Testis (tissue), 5 donors: ENCODE results near the gene GH2. TPM values are rescaled to one million over a fixed set of nuclear protein-coding genes. Genes with fewer than 3 reads are reported as not detected.

Experiments
- DNase-seq: peaks from one replicate; pipeline ENCODE4 v3.0.0-alpha.2; 2019
- H3K27ac ChIP-seq, 2 donors: fragments of 200-600 bp; sonication (generic); one replicate each; pipeline ENCODE4 v1.5.1; 2019
- H3K27me3 ChIP-seq: fragments of 200-600 bp; sonication (generic); one replicate; pipeline ENCODE4 v1.5.1; 2019
- H3K36me3 ChIP-seq: fragments of 200-600 bp; sonication (generic); one replicate; pipeline ENCODE4 v1.5.1; 2017; ENCODE audit warnings: low read depth; ENCODE audit errors: missing control alignments
- H3K4me1 ChIP-seq: fragments of 200-600 bp; sonication (generic); one replicate; pipeline ENCODE4 v1.5.1; 2019
- H3K4me3 ChIP-seq, 2 donors: fragments of 200-600 bp; sonication (generic); one replicate each; pipeline ENCODE4 v1.5.1; 2017 to 2019
- H3K9me3 ChIP-seq: fragments of 200-600 bp; sonication (generic); one replicate; pipeline ENCODE4 v1.5.1; 2017
- POLR2A ChIP-seq: fragments of 450-650 bp; IDR thresholded peaks from one replicate; pipeline ENCODE4 v1.6.1; 2017; ENCODE audit warnings: antibody characterized with exemption, mild to moderate bottlenecking, moderate library complexity
- whole genome bisulfite sequencing, 2 donors: methylation state at CpG; one replicate each; pipeline ENCODE4 v1.1.5; 2018; 5-methylcytosine and 5-hydroxymethylcytosine counted together
- intact Hi-C: fragments of 100-400 bp; cut with DNase I; formaldehyde crosslinking; loops from one replicate; pipeline ENCODE4 v1.15.1; 2023; ENCODE audit warnings: low total_unique reads
- long read RNA-seq, 2 donors: transcript quantifications; one replicate each; lab custom pipeline, GENCODE V29; 2026
- polyA plus RNA-seq: library from polyadenylated mRNA; stranded (reverse); fragments of 350-450 nt; fragmentation: Illumina TruSeq; extraction: RNeasy Lipid Tissue Mini Kit (QIAGEN cat#74804); gene quantifications from one replicate; pipeline ENCODE4 v1.2.3, GENCODE V29; 2014; ENCODE audit warnings: low read depth, low replicate concordance; ENCODE audit not compliant: insufficient read depth
- total RNA-seq, 2 donors: library from RNA; depleted of rRNA; stranded (reverse); fragments of >200 nt; gene quantifications; one replicate each; pipeline ENCODE4 v1.2.3, GENCODE V29; 2016
- TF ChIP-seq, protein P1 (sequence below), 3 experiments: fragments of 450-650 bp in 2 of 3; fragments of 200-600 bp in 1 of 3; sonication (generic) in 1 of 3; IDR thresholded peaks; one replicate each; pipeline ENCODE4 v1.5.1; 2016 to 2019; ENCODE audit warnings: antibody characterized with exemption in 3 of 3, mild to moderate bottlenecking in 2 of 3, moderate library complexity in 1 of 3

GH2 gene
- total RNA-seq: under 1 TPM in 1 of 2 donors, not detected in 1; 0.62 TPM
- polyA plus RNA-seq: not detected
- long read RNA-seq, donor 1: 0 reads
- long read RNA-seq, donor 2: 0 reads

DNA sequence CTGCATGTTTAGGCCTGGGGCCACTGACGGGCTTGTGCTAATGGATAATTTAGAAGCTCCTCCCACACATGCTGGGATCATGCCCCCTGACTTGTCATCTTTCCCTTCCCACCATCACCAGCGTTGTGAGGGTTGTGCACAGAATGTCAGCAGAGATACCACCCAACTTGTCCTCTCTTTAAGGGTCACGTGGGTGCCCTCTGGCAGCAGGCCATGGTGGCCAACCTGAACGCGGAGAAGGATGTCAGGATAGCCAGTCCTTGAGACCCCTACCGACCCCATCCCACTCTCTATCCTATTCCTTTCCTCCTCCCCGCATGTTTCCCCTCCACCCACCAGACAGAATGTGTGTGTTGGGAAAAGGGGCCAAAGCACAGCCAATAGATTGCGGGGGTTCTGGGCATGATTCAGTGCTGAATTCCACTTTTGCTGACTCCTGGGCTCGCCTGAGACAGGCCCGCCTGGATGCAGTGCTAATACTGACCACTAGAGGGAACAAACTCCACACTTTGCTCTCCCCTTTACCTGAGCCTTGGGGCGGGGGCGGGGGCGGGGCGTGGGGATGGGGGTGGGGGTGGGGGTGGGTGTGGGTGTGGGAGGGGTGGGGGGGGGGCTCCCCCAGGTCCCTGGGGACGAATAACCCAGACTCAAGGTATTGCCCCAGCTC, at the start of gene GH2:
Gene GH2 (minus strand): TSS at position 10 of the 667 bp plus-strand sequence. CDS start 143 bp downstream, outside the sequence.
- 37 to 44% methylated on average over 9 to 15 of the region's 15 CpGs for WGBS, 2 donors
- no peaks in the 10 kb centered on the region for H3K36me3 ChIP-seq
- no peaks in the 10 kb centered on the region for H3K9me3 ChIP-seq
- TF ChIP-seq, protein P1, sequence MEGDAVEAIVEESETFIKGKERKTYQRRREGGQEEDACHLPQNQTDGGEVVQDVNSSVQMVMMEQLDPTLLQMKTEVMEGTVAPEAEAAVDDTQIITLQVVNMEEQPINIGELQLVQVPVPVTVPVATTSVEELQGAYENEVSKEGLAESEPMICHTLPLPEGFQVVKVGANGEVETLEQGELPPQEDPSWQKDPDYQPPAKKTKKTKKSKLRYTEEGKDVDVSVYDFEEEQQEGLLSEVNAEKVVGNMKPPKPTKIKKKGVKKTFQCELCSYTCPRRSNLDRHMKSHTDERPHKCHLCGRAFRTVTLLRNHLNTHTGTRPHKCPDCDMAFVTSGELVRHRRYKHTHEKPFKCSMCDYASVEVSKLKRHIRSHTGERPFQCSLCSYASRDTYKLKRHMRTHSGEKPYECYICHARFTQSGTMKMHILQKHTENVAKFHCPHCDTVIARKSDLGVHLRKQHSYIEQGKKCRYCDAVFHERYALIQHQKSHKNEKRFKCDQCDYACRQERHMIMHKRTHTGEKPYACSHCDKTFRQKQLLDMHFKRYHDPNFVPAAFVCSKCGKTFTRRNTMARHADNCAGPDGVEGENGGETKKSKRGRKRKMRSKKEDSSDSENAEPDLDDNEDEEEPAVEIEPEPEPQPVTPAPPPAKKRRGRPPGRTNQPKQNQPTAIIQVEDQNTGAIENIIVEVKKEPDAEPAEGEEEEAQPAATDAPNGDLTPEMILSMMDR (IDR thresholded peaks at IDR 0.05): peak; percentile 41 to 70 (median 51)
- no peak for TF ChIP-seq POLR2A
- H3K4me3 ChIP-seq: no peak within 1 kb of the TSS
- H3K4me1 ChIP-seq: no peaks in the 10 kb centered on the region
- no peaks in the 10 kb centered on the region for H3K27me3 ChIP-seq
- intact Hi-C loops: no loop called here
- H3K27ac ChIP-seq: no peak within 1 kb of the TSS
- DNase-seq: peak; percentile 79

DNA sequence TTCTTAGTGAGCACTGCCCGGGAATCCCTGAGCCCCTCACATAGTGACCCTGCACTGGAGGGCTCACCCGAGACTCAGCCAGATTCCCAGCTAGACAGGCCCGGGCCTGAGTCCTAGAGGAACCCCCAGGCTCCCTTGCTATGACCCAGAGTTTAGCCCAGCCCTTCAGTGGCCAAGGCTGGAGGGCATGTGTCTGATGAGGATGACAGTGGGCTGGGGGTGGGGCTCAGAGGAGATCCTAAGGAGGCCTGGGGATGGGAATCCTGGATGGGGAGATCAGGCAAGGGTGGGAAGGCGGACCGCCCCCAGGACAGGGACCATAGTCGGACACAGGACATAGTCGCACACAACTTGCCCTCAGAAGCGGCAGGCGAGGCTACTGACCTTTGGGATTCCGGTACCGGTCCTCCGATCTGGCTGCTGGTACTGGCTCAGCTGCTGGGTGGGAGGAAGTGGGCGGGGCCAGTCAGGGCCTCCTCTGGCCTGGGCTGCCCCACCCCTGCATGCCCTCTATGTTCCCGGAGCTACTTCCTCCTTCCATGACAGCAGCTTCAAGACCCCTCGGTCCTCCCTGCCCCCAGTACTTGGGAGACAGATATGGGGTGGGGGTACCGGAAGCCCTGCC, 49.3 kb upstream of the GH2 start:
- peaks cover 3% of the 10 kb centered on the region for H3K4me1 ChIP-seq
- WGBS, 2 donors: 66 to 67% methylated on average over 15 to 16 of the region's 16 CpGs
- H3K27ac ChIP-seq: no peak overlapping the region
- no peaks in the 10 kb centered on the region for H3K9me3 ChIP-seq
- H3K36me3 ChIP-seq: no peaks in the 10 kb centered on the region
- TF ChIP-seq POLR2A: no peak
- TF ChIP-seq, protein P1 (IDR thresholded peaks at IDR 0.05): no peak
- DNase-seq: peak; percentile 49
- no peaks in the 10 kb centered on the region for H3K27me3 ChIP-seq
- no peak overlapping the region for H3K4me3 ChIP-seq
- intact Hi-C loops: no loop called here

DNA sequence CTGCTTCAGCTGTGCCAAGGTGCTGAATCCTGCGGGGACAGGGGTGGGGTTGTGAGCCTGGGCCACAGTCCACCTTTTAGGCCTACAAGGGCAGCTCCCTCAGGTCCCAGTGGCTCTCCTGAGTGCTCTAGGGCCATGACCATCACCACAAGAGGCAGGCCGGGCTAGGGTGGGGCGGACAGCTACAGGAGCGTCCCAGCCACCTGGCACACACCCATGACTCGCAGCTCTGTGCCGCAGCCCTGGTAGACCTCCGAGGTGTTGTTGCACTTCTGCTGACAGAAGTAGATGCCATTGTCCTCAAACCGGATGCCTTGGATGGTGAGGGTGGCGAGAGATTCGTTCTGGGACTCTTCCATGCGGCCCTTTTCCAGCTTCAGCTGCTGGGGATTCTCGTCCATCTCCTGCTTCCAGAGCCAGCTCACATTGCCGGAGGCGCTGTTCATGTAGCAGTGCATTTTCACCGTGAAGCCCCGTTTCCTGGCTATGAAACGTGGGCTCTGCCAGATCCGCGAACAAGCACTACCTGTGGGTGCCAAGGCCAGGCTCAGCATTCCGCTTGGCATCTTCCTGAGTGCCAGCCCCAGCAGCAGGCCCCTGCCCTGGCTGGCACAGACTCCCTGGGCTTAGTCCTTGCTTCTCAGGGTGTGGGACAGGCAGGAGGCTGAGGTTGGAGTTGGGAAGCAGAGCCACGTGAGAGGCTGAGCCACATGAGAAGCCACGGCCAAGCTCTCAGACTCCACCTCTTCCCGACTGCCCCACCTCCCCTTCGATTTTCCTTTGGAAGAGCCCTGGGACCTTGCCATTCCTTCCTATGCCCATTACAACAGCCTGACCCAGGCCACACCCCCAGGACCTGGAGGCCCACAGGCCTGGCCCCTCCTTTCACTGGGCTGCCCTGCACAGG, 48.4 kb upstream of the GH2 start:
- Histone ChIP-seq H3K4me1 (peaks cover 3% of the 10 kb centered on the region), H3K27me3 (no peaks in the 10 kb centered on the region), H3K4me3 (no peak overlapping the region), H3K27ac (no peak overlapping the region), H3K9me3 (no peaks in the 10 kb centered on the region), H3K36me3 (no peaks in the 10 kb centered on the region)
- WGBS, 2 donors: 90 to 91% methylated on average over 18 to 23 of the region's 24 CpGs
- DNase-seq: no peak
- TF ChIP-seq, protein P1 (IDR thresholded peaks at IDR 0.05): no peak
- no peak for TF ChIP-seq POLR2A
- intact Hi-C loops: no loop called here

DNA sequence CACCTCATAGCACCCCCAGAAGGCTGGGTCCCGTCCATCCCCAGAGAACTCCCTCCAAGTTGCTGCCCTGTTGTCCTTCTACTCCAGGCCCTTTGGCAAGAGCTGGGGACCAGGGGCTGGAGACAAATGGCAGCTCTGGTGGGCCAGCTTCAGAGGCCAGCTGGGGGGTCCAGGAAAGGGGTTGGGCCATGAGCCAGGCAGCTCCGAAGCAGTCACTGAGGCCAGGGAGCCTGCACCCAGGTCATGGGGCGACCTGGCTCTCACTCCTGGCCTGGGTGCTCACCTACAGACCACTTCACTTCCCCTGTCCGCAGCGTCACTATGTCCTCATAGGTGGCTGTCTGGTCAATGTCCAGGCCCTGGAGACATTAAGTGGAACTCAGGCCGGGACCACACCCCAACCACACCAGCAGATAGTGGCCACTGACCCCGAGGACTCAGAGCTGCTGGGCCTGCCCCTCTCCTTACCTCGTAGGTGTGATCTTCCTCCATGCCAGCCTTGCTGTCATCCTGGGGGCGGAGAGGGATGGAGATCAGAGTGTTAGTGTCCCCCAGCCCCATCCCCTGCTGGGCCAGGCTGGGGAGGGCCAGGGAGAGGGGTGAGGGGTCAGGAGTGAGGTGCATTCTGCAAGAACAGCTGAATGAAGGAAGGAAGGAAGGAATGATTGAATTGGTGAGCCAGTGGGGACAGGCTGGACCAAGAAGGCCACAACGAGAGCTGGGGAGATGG, 47.4 kb upstream of the GH2 start:
- no peak for TF ChIP-seq POLR2A
- TF ChIP-seq, protein P1 (IDR thresholded peaks at IDR 0.05): no peak
- Histone ChIP-seq H3K27ac (no peak overlapping the region), H3K4me3 (no peak overlapping the region), H3K27me3 (no peaks in the 10 kb centered on the region), H3K9me3 (no peaks in the 10 kb centered on the region), H3K4me1 (peaks cover 3% of the 10 kb centered on the region), H3K36me3 (no peaks in the 10 kb centered on the region)
- intact Hi-C loops: no loop called here
- DNase-seq: no peak
- WGBS, 2 donors: 90 to 93% methylated on average over 9 of the region's 10 CpGs
